ENCODE measurements around the gene APOA4.

The APOA4 gene

DNA sequence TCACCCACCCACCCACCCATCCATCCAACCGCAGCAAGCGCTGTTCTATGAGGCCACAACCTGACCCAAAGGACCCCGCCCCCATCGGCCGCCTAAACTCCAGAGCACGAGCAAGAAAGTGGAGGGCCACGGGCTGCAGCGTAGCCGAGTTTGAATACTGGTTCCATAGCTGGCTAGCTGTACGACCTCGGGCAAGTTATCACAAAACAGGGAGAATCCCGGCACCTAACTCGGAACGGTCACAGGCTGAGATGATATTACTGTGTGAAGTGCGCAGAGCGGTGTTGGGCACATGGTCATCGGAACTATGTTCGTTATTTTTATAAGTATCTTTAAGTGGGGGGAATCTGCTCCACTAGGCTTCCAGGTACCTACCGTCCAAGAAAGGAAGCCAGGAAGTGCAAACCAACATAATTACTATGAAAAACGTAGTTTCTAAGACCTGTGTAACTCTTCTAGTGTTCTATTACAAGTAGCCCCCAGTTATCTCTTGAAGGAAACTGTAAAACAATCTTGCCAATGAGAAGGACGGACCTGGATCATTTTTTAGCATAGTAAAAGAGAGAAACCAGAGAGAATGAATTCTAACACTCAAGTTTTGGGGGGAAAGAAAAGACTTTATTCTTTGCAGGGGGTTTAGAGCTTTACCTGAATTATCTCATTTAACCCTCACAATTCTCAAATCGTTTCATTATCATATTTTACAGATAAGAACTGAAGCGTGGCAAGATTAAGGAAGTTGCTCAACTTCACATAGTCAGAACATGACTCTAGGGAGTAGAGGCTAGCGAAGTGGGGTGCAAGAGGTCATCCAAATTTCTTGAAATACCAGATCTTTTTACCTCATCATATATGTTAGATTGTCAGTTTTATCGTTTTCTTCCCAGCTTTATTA is 49.7 kb downstream of the APOA4 start:
- no peak for DNase-seq

DNA sequence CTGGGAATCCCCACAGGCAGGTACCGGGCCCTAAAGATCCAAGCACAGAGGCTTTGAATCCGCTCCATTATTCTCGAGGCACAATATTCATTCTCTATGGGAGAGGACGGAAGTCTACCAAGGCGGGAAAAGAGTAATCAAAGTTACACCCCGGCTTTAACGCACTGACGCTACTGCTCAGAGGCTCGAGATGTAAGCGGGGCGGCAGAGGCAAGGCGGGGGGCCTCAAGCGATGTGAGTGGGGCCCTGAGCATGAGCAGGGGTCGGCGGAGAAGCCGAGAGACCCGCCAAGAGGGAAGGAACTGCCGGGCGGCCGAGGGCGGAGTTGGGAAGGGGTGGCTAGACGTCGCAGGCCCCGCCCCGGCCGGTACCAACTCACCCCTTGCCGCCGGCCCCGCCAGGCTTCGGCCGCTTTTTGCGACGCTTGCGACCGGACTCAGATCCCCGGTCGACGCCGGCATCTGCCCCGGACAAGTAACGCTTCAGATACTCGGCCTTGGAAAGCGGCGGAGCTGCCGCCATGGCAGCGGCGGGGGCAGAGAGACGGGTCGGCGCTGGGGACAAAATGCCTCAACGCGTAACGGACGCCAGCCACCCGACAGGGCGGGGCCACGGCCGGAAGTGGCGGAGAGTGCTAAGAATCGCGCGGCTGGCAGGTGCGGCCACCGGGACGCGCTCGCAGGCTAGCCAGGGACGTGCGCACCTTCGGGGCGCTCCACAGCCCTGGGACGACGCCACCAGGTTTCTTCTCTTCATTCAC is 50.5 kb downstream of the APOA4 start, which contains the start of gene BUD13:
BUD13 (minus strand) TSS at position 545 of the 760 bp plus-strand sequence; CDS start at position 522, 23 bp downstream.
- peak; percentile 87 for DNase-seq

DNA sequence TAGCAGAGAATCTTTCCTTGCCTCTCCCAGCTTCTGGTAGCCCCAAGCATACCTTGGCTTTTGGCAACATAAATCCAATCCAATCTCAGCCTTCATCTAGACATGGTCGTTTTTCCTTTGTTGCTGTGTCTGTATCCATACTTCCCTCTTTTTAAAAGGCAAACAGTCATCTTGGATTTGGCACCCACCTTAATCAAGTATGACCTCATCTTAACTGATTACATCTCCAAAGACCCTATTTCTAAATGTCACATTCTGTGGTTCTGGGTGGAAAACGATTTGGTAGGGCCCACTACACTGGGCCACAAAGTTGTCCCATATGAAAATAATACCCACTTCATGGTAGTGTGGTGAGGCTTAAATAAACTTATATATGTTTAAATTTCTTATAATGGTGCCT is 51.2 kb downstream of the APOA4 start:
- no peak for DNase-seq
